WERI-Rb-1 (cell line): ENCODE data around the gene TRABD.
"Not testable (repeated sequence)": the region's sequence is repeated elsewhere in the genome, so short reads cannot be mapped to it uniquely, and the experiment has no call there.

Experiments
- DNase-seq: peaks from one replicate; pipeline ENCODE4 v3.0.0-alpha.2; 2020
- H3K27ac ChIP-seq: fragments of 250-450 bp; sonication (Bioruptor Pico); 2 replicates; pipeline ENCODE4 v1.5.1; 2020; ENCODE audit warnings: mild to moderate bottlenecking, moderate library complexity
- H3K27me3 ChIP-seq: fragments of 250-450 bp; sonication (Bioruptor Pico); 2 replicates; pipeline ENCODE4 v1.5.1; 2021; ENCODE audit warnings: mild to moderate bottlenecking, low read depth, moderate library complexity; ENCODE audit not compliant: insufficient read depth, severe bottlenecking
- H3K36me3 ChIP-seq: fragments of 250-450 bp; sonication (Bioruptor Pico); 2 replicates; pipeline ENCODE4 v1.5.1; 2020; ENCODE audit warnings: mild to moderate bottlenecking, moderate library complexity
- H3K4me3 ChIP-seq: 2 replicates; pipeline ENCODE4 v1.5.1; 2011; ENCODE audit warnings: low read depth, mild to moderate bottlenecking, control low read depth, low read length
- H3K9me3 ChIP-seq: fragments of 250-450 bp; sonication (Bioruptor Pico); 2 replicates; pipeline ENCODE4 v1.5.1; 2021; ENCODE audit warnings: mild to moderate bottlenecking, moderate library complexity; ENCODE audit not compliant: severe bottlenecking
- CTCF ChIP-seq: IDR thresholded peaks from 2 replicates; pipeline ENCODE4 v1.5.1; 2011; ENCODE audit warnings: low read depth, mild to moderate bottlenecking, control low read depth, inconsistent platforms, low read length

TRABD gene

GRCh38 chr22:50185375-50186087 is at the start of gene TRABD:
TRABD (plus strand) TSS chr22:50185913; CDS start chr22:50193061, 7,148 bp downstream.
- Histone ChIP-seq H3K27ac (peak within 1 kb of the TSS; percentile 59), H3K9me3 (no peaks in the 10 kb centered on the region), H3K36me3 (0 out of 2 replicates have a peak, but pooled peaks cover 2% of the 10 kb centered on the region), H3K27me3 (no peaks in the 10 kb centered on the region), H3K4me3 (peak within 1 kb of the TSS; percentile 69)
- no peak for TF ChIP-seq CTCF
- peak; percentile 86 for DNase-seq

- DNase-seq, result no peak
- TF ChIP-seq CTCF, result no peak
- Histone ChIP-seq H3K27me3 (no peaks in the 10 kb centered on the region), H3K27ac (no peak overlapping the region), H3K36me3 (no peaks in the 10 kb centered on the region), H3K4me3 (no peak overlapping the region), H3K9me3 (no peaks in the 10 kb centered on the region)
Measured at GRCh38 chr22:50136581-50137015, 49.1 kb upstream of the TRABD start.

- not testable (repeated sequence) for H3K27ac ChIP-seq, DNase-seq, H3K9me3 ChIP-seq, H3K4me3 ChIP-seq, H3K27me3 ChIP-seq, H3K36me3 ChIP-seq
Measured at GRCh38 chr22:50137277-50137676, 48.4 kb upstream of the TRABD start.

GRCh38 chr22:50138041-50138440 is 47.7 kb upstream of the TRABD start:
- DNase-seq, result no peak
- no peaks in the 10 kb centered on the region for H3K27me3 ChIP-seq
- TF ChIP-seq CTCF, result no peak
- no peak overlapping the region for H3K27ac ChIP-seq
- H3K9me3 ChIP-seq, result no peaks in the 10 kb centered on the region
- H3K4me3 ChIP-seq, result no peak overlapping the region
- H3K36me3 ChIP-seq, result no peaks in the 10 kb centered on the region

GRCh38 chr22:50138988-50139387 is 46.7 kb upstream of the TRABD start:
- Histone ChIP-seq H3K36me3 (no peaks in the 10 kb centered on the region), H3K27ac (no peak overlapping the region)

More at GRCh38 chr22:50138988-50139387, 46.7 kb upstream of the TRABD start:
- Histone ChIP-seq H3K9me3 (no peaks in the 10 kb centered on the region), H3K27me3 (no peaks in the 10 kb centered on the region), H3K4me3 (no peak overlapping the region)
- no peak for DNase-seq
- no peak for TF ChIP-seq CTCF
